GM21619 (cell line): ENCODE results near the gene RCAN2.
"Not testable (repeated sequence)": the region's sequence is repeated elsewhere in the genome, so short reads cannot be mapped to it uniquely, and the experiment has no call there.

Experiments used
- ATAC-seq: cut with Tn5 transposase; IDR thresholded peaks from one replicate; pipeline ENCODE4 v1.9.1; 2021; ENCODE audit not compliant: unreplicated experiment

The RCAN2 gene

DNA sequence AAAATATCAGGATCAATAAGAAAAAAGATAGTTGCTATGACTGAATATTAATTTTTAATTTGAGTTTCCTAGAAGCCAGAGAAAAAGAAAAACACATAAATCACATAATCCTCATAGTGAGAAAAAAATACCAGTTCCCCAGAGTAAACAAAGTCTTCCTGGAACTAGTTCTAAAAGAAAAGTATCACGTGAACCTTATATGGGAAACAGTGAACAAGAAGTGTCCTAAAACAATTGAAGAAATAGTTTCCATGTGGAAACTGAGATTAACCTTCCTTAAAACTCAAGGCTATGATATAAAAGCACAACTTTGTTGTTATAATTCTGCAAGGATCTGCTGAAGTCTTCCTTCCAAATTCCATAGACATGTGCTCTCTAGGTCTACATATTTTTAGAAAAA is 50.6 kb downstream of the RCAN2 start:
- ATAC-seq: no peak

DNA sequence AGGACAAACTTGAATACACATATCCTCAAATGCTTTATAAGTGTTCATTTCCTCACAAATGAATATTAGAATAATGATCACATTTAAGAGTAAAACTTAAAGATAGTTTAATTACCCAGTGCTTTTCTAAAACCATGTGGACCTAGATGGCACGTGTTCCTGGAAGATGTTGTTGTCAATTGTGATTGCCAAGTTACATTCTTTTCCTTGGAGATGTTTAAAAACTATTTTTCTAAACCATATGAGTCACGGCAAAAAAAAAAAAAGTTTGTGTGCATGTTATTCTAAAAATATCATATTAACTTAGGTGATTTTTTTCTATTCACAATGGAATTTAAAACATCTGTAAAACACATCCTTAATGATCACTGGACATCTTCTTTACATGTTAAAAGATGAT is 51.1 kb downstream of the RCAN2 start:
- no peak for ATAC-seq

DNA sequence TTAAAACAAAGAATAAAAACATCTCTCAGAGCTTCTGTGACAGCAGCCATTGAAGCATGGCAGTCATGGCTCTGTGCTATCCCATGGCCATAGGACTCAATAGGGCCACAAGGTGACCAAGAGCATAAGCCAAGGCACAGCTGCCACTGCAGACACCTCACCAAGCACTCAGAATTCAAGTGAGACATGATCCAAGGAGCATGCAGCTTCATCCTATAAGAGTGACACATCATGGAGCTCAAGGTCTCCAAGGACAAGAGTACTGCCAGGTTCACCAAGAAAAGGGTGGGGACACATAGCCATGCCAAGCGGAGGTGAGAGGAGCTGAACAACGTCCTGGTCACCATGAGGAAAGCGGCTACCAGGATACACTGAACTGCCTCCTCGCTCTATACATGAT is 53.0 kb downstream of the RCAN2 start:
- ATAC-seq: no peak

DNA sequence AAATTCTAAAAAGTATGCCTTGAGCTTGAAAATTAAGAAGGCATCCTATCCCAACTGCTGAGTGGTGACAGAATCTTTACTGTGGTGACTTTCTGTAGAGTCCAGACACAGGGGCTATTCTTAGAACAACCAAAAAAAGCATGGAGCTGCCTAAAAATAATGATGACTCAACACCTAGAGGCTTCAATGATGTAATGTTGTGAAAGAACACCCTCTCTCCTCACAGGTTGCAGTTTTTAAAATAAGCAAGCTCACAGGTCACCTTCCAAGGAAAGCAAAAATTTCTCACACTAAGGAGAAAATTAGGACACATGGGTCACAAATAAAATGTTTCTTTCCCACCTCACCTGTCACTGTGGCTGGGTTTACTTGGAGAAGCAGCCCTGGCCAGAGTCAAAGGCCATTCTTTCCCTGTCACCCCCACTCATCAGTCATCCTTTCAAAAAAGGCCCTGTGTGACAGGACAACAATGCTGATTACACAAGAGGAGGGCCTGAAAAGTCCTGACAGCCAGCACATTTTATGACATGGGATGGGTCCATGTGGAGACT is 53.5 kb downstream of the RCAN2 start:
- ATAC-seq: no peak

DNA sequence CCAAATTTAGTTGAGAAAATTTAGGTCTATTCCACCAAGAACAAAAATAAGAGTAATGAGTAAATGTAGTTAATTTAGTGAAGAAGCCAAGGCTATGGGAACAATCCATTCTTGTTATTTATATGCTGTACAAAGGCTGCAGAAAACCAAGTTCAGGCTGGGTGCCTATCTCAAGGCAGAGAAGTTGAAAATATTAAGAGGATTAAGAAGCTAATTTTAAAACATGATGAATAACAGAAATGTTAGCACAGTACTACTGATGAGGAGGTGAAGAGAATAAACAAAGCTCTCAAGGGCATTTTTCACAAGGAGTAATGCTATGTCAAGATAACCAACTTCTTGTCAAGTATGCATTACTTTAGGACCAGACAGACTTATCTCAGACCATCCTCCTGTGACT is 68.6 kb downstream of the RCAN2 start:
- no peak for ATAC-seq

DNA sequence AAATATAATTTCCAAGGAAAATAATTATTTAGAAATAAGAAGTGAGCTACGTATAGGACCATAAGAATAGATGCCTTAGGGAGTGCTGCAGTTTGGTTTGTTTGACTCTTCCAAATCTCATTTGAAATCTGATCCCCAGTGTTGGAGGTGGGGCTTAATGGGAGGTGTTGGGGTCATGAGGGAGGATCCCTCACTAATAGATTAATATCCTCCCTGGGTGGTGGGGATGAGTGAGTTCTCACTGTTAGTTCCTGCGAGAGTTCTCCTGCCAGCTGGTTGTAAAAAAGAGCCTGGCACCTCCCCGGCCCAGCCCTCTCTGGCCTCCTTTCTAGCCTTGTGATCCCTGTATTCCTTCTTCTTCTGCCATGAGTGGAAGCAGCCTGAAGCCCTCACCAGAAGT is 69.3 kb downstream of the RCAN2 start:
- no peak for ATAC-seq

DNA sequence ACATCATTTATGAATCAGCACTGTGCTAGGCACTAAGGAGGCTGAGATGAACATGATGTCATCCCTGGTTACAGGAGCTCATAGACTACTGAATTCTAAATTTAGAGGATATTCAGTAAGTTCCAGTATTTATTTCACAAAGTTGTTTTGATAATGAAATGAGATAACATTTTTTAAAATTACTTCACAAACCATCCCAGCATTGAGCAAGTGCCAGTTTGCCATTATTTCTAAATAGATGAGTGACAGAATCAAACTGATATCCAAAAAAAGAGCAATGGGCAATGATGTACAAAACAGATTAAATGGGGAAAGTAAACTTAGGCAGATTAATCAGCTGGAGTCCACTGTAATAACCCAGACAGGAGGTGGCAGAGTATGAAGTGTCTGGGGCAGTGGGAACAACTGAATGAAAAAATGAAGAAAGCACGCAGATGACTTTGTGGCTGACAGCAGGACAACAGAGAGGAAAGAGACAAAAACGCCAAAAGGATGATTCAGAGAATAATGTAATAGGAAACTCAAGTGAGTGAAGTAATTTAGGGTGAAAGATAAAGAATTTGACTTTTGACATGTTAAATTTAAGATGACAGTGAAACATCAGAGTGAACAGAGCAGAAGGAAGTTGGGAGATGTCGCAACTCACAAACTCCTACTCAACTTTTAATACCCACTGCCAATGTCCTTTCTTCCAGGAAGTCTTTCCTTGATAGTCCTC is 70.2 kb downstream of the RCAN2 start:
- ATAC-seq: no peak

DNA sequence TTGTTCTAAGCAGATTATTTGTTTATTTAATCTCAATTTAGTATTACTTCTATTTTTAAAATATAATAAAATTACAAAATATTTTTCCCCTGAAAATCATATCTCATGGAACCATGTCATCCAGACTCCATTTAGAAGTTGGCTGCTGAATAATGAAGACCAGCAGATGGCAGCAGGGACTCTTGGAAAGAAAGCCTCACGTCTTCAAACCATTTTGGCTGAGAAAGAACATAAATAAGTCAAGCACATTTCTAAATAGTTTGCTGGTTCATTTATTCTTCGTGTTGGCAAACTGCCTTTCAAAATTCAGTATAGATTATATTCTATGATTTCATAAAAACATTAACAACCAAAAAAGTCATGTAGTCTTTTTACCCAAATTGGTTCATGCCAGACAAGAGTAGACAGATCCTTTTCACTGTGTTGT is 71.7 kb downstream of the RCAN2 start:
- ATAC-seq: no peak

DNA sequence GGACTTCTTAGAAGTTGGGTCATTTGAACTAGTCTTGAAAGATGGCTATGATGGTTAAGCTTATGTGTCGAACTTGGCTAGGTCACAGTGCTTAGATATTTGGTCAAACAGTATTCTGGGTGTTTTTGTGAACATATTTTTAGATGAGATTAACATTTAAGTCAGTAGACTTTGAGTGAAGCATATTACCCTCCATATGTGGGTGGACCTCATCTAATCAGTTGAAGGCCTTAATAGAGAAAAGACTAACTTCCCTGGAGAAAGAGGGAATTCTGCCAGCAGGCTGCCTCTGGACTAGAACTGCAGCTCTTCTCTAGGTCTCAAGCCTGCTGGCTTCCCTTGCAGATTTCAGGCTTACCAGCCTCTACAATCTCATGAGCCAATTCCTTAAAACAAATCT is 76.9 kb downstream of the RCAN2 start:
- ATAC-seq: no peak

DNA sequence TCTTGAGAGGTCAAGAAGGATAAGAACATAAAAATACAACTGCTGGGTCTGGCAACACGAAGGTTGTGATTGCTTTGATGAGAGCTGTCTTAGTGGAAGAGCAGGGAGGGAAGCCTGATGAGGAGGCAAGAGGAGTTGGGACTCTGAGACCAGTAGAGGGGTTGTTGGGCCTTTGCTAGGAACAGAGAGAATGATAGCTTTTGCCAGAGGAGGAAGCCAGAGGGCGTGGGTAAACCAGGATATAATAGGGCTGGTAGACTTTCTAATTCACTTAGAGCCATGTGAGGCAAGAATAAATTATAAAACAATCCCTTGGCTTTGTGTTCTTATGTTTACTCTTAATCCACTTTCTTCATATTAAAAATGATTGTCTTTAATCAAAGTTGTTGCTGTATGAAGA is 78.6 kb downstream of the RCAN2 start:
- ATAC-seq: no peak

DNA sequence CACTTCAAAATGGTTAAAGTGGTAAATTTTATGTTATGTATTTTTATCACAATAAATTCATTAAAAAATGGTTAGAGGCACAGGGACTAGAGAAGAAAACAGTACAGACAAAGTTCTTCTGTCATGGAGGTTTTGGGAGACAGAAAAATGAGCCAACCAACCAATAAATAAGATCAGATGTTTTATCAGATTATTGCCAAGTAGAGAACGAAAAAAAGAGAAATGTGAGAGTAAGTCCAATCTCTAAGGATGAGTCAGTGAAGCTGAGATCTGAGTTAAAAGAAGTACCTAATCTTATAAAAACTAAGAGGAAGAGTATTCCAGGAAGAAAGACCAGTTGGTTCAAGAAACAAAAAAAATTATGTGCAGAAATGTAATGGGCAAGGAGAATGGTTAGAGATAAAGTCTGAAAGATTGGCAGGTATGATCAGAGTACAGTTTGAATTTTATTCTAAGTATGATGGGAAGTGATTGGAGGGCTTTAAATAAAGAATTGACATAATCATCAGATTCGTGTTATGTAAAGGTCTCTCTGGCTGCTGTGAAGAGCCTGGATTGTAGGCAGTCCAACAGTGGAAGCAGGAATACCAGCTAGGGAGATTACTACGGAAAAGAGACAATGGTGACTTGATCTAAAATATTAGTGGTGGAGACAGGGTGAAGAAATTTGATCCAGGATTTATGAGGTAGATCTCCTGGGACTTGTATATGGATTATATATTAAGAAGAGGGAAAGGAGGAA is 79.6 kb downstream of the RCAN2 start:
- no peak for ATAC-seq

DNA sequence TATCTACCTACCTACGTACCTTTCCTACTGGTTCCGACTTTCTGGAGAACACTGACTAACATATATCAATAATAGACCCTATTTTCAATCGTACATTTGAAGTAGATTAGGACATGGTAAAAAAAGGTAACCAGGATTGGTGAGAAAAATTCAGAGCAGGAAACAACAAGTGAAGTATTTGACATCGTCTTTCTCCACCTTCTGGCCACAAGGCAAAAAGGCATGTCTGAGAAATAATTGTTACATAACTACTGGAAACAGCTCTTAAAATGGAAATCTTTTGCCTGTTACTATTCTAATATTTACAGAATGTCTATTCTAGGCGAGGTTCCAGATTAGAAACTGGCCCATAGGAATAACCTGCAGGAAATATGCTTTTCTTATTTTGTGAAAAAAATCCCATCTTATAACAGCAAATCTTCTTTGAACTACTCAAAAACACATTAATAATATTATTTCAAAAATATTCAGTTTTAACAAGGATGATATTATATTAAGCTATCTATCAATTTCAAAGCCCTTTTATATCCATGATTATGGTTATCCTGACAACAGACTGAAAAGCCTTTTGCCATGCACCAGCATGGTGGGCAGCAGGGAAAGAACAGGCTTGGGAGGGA is 80.8 kb downstream of the RCAN2 start:
- ATAC-seq: no peak

DNA sequence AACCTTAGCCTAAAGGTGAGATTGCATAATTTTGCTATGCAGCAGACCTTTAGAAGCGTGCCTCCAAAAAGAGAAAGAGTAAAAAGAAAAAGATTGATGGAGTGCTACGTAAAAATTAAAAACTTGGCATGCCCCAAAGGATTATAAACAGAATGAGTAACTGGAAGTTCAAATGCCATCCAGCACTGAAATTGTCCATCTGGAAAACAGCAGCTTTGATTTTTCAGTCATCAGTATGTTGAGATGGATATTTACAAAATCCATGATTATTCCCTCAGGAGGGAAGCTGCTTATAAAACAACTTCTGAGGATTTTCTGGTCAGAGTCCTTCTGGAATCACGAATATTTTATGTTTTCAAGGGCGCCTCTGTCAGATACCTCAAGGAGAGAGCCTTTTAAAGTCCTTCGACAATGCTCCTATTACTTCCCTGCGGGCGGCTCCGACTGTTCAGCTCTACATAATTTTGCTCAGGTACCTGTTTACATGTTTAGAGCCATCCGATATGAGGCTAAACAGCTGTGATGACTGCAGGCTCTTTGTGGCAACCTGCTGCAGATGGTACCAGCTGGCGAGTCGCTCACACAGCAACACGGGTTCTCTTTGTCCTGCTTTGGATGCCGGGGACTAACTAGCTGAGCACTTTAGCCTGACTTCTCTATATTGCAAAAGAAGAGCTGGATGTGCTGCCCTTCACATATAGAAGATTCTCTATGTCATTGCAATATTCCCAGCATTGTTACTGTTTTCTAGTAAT is 83.3 kb downstream of the RCAN2 start:
- no peak for ATAC-seq

DNA sequence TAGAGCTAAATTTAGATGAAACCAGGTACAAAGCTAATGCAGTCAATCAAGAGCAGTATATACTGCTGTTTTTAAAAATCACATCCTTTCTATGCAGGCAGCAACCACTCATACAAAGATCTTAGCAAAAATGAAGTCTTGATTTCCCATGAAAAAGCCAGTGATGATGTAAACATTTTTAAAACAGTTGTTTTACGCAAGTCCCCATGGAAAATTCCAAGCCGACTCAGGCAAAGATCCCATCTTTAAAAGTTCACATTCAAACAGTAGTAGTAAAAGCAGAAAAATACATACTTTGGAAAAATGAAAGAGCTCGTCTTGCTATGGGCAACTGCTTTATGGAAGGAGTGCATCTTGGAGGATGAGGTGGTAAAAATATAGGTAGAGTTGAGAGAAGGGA is 84.0 kb downstream of the RCAN2 start:
- no peak for ATAC-seq

DNA sequence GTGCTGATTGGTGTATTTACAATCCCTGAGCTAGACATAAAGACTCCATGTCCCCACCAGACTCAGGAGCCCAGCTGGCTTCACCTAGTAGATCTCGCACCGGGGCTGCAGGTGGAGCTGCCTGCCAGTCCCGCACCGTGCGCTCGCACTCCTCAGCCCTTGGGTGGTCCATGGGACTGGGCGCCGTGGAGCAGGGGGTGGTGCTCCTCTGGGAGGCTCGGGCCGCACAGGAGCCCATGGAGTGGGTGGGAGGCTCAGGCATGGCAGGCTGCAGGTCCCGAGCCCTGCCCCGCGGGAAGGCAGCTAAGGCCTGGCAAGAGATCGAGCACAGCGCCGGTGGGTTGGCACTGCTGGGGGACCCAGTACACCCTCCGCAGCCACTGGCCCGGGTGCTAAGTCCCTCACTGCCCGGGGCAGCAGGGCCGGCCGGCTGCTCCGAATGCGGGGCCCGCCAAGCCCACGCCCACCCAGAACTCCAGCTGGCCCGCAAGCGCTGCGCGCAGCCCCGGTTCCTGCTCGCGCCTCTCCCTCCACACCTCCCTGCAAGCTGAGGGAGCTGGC is 85.5 kb downstream of the RCAN2 start:
- ATAC-seq: not testable (repeated sequence)

DNA sequence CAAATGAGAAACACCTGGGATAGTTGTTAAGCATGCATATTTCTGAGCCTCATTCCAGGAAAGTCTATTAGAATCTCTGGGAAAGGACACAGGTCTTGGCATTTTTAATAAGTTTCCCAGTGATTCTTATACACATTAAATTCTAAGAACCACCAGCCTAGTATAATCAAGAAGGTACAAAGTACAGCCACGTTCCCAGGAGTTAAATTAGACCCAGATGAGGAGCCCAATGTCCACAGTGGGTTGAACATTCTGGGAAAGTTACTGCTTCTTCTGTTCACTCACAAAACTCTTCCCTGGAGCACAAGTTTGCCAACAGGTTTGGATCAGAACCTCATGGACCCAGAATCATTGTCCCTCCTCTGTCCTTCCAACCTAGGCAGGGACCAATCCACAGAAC is 90.4 kb downstream of the RCAN2 start:
- no peak for ATAC-seq

DNA sequence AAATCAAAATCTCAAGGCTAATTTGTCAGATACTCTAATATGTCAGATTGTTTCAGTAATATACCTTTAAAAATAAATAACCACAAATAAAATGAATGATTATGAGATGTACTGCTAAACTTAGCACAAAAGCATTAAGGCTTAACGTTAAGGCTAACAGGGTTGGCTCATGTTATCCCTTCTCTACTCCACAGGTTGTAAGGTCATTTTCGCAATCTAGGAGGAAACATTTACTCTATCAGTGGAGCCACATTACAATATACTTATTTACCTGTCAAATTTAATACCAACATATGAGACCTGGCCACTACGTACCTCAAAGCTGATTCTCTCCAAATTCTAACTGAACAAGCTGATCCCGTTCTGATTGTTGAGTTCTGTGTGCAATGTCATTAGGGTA is 95.7 kb downstream of the RCAN2 start:
- no peak for ATAC-seq

DNA sequence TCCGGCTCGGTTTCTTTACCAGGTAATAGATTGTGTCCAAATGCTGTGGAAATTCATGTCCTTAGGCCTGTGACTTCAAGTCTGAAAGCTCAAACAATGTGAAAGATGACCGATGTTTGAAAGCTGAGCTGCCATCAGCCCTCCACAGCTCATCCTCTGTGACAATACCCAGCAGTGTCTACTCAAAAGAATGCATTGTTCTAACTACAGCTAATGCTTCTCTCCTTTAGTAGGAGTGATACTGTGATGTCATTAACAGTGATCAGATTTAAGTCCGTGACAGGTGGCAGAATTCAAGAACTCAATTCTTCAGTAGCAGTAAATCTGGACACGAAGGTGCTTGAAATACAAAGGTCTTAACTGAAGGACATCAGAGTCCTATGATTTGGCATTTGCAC is 97.3 kb downstream of the RCAN2 start:
- no peak for ATAC-seq

DNA sequence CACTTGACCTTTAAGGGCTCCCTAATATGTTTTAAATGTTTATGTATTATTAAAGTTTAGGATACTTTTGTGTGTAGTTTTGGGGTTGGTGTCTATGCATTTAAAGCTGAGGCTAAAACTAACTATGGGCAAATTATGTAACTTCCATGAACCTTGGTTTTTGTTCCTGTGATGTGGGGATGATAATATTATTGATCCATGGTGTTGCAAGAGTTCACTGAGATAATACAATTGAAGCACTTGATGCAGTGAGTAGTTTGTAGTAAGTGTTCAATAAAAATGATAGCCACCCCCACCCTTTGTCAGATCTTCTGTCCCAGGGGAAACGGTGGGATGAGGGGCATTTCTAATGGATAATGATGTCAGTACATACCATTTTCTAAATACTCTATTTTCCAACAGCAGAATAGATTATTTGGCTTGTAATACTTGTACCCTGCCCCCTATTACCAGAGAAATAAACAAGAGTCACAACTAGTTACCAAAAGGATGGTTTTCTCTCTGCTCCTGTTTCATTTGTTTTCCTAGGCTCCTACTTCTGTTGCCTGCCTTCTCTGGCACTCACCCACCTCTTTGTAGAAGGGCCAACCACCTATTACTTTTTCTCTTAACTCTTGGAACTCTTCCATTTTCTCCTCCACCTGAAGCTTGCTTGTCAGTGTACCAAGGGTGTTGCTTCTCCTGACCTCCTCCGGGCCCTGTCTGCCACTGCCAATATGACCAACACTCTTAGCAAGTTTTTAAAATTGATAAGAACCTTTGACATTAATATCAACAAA is 97.9 kb downstream of the RCAN2 start:
- no peak for ATAC-seq

DNA sequence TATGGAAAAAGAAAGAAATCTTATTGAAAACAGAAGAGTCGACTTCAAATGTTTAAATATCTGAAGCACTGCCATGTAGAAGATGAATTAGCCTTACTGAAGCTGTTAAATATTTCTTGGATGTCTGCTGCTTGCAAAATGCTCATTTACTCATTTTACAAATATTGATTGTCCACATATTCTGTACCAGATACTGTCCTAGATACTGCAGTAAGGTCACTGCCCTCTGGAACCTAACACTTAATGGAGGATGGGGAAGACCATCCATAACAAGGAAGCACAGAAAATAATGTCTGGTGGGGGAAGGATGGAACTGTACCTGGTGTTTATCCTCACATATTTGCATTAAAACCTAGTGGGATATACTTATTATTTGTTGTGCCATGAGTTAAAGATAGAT is 99.0 kb downstream of the RCAN2 start:
- no peak for ATAC-seq
